ENCODE results near the gene HPCAL1.

HPCAL1 gene

DNA sequence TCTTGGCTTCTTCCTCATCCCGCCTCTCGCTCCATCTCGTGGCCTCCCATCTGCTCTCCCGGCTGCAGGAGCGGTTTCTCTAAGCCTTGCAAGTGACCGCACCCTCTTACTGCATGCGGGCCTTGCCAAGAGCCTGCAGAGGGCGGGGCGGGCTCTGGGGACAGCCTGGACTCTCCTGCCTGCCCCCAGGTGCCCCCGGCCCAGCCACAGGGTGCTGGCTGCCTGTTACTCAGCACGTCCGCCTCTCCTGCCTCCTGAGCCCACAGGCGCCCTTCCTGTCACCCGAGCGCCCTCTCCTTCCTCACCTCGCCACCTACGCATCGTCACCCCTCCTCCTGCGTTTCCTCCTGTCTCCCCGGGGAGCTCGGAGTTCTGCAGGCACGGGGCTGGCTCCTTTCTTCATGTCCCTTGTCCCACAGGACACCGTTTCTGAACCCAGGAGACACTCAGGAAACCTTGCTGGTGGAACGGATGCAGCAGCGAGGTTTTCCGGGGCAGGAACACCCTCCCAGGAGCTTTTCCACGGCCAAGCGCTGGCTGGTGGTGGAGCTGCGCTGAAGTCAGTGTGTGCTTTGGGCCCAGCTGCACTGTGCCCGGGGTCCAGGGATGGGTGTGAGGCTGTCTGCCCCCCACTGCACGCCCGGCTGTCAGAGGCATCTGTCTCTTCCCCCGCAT is 28.5 kb downstream of the HPCAL1 start:
- peak overlapping the region; percentile 95 for H3K27ac Mint-ChIP-seq
- H3K27me3 Mint-ChIP-seq, result no peaks in the 10 kb centered on the region
- intact Hi-C loops (cut with micrococcal nuclease), result loop anchor here (10.0 kb wide), 1 partner anchor 74 kb away; no protein-coding TSS in a partner anchor
- H3K4me1 Mint-ChIP-seq (ENCODE audit: low read depth), result peaks cover 77% of the 10 kb centered on the region
- peaks cover 10% of the 10 kb centered on the region for H3K9me3 Mint-ChIP-seq
- peak overlapping the region; percentile 63 for H3K4me3 Mint-ChIP-seq
- H3K36me3 Mint-ChIP-seq (ENCODE audit: low read depth), result peaks cover 20% of the 10 kb centered on the region

DNA sequence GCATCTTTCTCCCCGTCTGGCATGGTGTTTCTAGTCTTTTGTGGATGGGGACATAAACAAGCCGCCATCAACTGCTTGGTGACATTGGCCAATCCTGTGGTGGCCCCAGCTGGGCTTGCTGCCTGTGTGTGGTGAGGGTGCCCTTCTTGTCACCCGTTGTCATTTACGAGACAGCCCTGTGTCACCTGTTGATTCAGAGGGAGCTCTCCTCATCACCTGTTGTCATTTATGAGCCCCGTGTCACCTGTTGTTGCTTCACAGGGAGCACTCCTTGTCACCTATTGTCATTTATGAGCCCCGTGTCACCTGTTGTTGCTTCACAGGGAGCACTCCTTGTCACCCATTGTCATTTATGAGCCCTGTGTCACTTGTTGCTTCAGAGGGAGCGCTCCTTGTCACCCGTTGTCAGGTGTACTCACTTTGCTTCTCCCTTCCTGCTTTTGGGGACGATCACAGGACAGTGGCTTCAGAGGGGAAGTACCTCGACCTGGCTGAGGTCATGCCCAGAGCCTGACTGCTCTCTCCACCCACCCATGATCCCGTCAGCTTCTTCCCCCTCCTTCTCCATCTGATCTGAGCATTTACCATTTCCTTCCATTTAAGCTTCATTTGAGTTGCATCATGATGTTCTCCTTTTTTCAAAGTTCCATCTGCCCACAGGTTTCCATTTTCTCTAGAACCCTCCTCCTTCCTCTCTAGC is 29.1 kb downstream of the HPCAL1 start:
- Mint-ChIP-seq H3K9me3 (peaks cover 10% of the 10 kb centered on the region), H3K4me3 (peak overlapping the region; percentile 63), H3K4me1 (ENCODE audit: low read depth) (peaks cover 70% of the 10 kb centered on the region), H3K36me3 (ENCODE audit: low read depth) (peaks cover 20% of the 10 kb centered on the region), H3K27ac (peak overlapping the region; percentile 95), H3K27me3 (no peaks in the 10 kb centered on the region)
- intact Hi-C loops (cut with micrococcal nuclease), result loop anchor here (2.0 to 10.0 kb wide), 4 partner anchors 25 to 73 kb away; no protein-coding TSS in a partner anchor

DNA sequence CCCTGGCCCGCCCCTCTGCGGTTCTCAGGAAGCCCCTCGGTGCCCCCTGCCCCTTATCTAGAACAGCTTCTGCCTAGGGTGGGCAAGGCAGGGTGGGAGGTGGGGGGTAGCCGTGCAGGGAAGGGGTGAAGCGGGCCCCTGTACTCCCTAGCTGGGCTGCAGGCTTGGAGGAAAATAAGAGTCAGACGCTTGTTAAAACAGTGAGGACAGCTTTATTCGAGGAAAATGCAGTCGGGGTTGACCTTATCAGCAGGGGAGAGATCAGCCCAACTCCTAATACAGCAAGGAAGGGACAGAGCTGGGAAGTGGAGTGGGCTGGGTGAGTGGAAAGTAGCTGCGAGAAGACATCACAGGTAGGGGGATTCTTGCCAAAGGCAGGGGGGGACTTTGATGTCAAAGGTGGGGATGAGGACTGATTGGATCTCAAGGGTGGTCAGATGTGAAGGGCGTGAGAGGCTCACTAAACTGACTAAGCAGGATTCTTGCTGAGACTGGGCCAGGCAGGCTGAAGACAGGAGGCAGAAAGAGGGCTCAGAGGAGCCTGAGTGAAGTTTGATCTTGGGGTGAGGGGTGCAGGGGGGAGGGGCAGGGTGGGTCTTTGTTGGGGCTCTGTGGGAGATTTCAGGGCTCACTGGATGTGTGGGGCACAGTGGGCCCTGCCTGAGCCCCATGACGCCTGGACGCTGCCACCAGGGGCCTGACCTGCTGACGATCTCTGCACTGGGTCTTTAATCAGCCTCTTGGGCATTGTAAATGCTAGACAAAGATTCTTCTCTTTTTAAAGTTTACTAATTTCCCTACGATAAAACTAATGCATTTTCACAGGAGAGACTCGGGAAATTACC is 29.9 kb downstream of the HPCAL1 start:
- Mint-ChIP-seq H3K9me3 (peaks cover 10% of the 10 kb centered on the region), H3K27ac (peak overlapping the region; percentile 95), H3K4me3 (peak overlapping the region; percentile 63), H3K27me3 (no peaks in the 10 kb centered on the region), H3K4me1 (ENCODE audit: low read depth) (peaks cover 63% of the 10 kb centered on the region), H3K36me3 (ENCODE audit: low read depth) (peaks cover 26% of the 10 kb centered on the region)
- intact Hi-C loops (cut with micrococcal nuclease), result loop anchor here (2.0 to 10.0 kb wide), 4 partner anchors 26 to 72 kb away; no protein-coding TSS in a partner anchor

DNA sequence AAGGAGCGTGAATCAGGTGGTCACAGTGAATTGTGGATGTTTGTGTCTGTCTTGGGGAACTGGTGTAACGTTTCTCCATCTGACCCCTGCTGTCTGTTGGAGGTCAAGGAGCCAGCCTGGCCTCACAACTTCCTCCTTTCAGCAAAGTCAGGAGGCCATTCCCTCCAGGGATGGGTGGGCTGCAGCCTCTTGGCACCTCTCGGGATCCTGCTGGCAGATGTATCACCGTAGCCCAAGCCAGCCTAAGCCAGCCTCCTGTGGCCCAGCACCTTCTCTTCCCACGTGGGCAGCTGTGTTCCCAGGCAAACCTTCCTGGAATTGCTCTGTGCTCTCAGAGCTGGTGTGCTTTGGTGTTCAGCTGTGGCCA is 30.5 kb downstream of the HPCAL1 start:
- Mint-ChIP-seq H3K4me3 (no peak overlapping the region), H3K27ac (peak overlapping the region; percentile 95), H3K27me3 (no peaks in the 10 kb centered on the region), H3K36me3 (ENCODE audit: low read depth) (peaks cover 32% of the 10 kb centered on the region), H3K4me1 (ENCODE audit: low read depth) (peaks cover 57% of the 10 kb centered on the region), H3K9me3 (peaks cover 10% of the 10 kb centered on the region)
- intact Hi-C loops (cut with micrococcal nuclease), result loop anchor here (2.0 to 10.0 kb wide), 4 partner anchors 26 to 72 kb away; no protein-coding TSS in a partner anchor

DNA sequence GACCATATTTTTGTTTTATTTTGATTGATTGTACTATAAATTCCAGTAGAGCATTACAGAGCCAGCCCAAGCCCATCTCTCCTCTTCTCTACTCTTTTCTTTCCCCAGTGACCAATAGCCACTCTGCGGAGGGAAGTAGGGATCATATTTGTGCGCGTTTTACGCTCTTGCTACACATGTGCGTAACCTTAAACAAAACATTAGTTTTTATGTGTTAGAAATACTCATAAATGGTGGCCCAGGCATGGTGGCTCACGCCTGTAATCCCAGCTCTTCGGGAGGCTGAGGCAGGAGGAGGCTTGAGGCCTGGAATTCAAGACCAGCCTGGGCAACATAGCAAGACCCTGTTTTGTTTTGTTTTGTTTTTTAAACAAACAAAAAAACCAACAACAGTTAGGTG is 31.3 kb downstream of the HPCAL1 start:
- no peak overlapping the region for H3K4me3 Mint-ChIP-seq
- peaks cover 10% of the 10 kb centered on the region for H3K9me3 Mint-ChIP-seq
- H3K27me3 Mint-ChIP-seq, result no peaks in the 10 kb centered on the region
- intact Hi-C loops (cut with micrococcal nuclease), result loop anchor here (2.0 to 10.0 kb wide), 4 partner anchors 27 to 71 kb away; no protein-coding TSS in a partner anchor
- H3K27ac Mint-ChIP-seq, result peak overlapping the region; percentile 95
- H3K36me3 Mint-ChIP-seq (ENCODE audit: low read depth), result peaks cover 39% of the 10 kb centered on the region
- peaks cover 50% of the 10 kb centered on the region for H3K4me1 Mint-ChIP-seq (ENCODE audit: low read depth)

DNA sequence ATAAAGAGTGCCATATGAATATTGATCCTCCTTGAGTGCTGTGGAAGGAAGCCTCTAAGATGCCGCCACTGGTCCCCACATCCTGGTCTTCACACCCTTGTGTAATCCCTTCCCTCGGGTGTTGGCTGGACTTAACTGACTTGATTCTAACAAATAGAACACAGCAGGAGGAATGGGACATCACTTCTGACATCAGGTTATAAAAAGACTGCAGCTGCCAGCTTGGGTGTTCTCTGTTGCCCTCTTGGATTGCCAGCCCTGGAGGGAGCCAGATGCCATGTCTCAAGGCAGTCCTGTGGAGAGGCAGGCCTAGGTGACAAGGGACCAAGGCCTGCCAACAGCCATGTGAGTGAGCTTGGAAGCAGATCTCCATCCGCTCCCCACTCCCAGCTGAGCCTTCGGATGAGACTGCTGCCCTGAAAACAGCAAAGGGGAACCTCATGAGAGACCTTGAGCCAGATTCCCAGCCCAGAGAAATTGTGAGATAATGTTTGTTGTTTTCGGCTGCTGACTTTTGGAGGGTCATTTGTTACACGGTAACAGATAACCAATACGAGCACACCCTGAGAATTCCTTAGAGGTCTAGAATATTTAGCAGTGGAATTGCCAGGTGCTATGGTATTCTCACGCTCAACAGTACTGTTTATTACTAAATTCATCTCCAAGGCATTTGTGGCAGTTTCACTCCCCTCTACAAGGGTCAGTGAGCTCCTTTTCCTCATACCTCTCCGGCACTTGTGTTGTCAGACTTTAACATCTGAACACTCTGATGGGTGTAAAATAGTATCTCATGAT is 32.5 kb downstream of the HPCAL1 start:
- peaks cover 44% of the 10 kb centered on the region for H3K4me1 Mint-ChIP-seq (ENCODE audit: low read depth)
- intact Hi-C loops (cut with micrococcal nuclease), result loop anchor here (10.0 kb wide), 1 partner anchor 70 kb away; no protein-coding TSS in a partner anchor
- no peak overlapping the region for H3K4me3 Mint-ChIP-seq
- no peak overlapping the region for H3K27ac Mint-ChIP-seq
- H3K9me3 Mint-ChIP-seq, result peaks cover 10% of the 10 kb centered on the region
- H3K36me3 Mint-ChIP-seq (ENCODE audit: low read depth), result peaks cover 49% of the 10 kb centered on the region
- H3K27me3 Mint-ChIP-seq, result no peaks in the 10 kb centered on the region

DNA sequence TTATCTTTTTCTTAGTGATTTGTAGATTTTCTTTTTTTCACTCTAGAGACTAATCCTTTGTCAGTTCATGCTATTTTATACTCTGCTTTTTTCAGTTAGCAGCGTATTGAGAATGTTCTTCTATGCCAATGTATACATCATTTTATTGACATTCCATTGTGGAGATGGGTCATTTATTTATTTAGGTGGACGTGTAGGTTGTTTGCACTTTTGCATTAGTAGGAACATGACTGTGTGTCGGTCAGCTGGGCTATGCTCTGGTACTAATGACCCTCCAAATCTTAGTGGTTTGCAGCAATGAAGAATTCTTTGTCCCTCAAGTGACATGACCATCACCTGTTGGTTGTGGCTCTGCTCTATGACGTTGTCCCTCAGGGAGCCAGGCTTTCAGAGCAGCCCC is 33.6 kb downstream of the HPCAL1 start:
- no peak overlapping the region for H3K27ac Mint-ChIP-seq

DNA sequence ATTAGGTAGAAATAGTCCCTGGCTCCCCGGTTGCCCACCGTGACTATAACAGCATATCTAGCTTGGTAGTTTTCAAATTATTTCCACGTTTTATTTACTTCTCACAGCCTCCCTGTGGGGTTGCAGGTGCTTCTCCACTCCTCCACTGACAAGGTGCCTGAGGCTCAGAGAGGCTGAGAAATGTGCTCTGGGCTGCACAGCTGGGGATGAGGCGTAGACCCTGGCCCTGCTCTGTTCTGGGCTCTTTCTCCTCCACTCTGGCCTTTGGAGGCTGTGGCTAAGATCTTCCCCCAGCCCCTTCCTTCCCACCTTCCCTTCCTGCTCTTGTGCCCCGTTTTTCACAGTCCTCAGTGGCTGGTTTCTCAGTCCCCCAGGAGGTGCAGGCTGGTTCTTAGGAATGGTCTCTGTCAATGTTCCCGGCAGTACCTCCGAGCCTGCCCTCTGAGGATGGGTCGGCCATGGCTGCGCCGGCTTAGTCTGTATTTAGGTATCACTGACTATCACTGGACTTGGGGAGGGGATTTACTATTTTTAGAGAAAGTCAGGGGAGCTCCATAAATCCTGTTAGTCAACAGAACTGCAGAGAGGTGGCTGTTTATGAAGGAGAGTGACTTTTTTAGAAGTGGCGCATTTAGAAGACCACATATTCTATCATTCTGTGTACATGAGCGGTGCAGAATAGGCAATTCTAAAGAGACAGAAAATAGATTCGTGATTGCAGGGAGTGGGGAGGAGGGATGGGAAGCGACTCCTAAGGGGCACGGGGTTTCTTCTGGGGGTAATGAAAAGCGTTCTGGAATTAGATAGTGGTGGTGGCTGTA is 35.0 kb downstream of the HPCAL1 start:
- H3K27ac Mint-ChIP-seq, result peak overlapping the region; percentile 25

More for the DNA sequence above, 33.6 kb downstream of the HPCAL1 start:
- H3K4me1 Mint-ChIP-seq (ENCODE audit: low read depth), result peaks cover 44% of the 10 kb centered on the region
- H3K9me3 Mint-ChIP-seq, result peaks cover 10% of the 10 kb centered on the region
- peaks cover 43% of the 10 kb centered on the region for H3K36me3 Mint-ChIP-seq (ENCODE audit: low read depth)
- intact Hi-C loops (cut with micrococcal nuclease), result loop anchor here (10.0 kb wide), 1 partner anchor 69 kb away; no protein-coding TSS in a partner anchor
- H3K27me3 Mint-ChIP-seq, result no peaks in the 10 kb centered on the region
- H3K4me3 Mint-ChIP-seq, result no peak overlapping the region

DNA sequence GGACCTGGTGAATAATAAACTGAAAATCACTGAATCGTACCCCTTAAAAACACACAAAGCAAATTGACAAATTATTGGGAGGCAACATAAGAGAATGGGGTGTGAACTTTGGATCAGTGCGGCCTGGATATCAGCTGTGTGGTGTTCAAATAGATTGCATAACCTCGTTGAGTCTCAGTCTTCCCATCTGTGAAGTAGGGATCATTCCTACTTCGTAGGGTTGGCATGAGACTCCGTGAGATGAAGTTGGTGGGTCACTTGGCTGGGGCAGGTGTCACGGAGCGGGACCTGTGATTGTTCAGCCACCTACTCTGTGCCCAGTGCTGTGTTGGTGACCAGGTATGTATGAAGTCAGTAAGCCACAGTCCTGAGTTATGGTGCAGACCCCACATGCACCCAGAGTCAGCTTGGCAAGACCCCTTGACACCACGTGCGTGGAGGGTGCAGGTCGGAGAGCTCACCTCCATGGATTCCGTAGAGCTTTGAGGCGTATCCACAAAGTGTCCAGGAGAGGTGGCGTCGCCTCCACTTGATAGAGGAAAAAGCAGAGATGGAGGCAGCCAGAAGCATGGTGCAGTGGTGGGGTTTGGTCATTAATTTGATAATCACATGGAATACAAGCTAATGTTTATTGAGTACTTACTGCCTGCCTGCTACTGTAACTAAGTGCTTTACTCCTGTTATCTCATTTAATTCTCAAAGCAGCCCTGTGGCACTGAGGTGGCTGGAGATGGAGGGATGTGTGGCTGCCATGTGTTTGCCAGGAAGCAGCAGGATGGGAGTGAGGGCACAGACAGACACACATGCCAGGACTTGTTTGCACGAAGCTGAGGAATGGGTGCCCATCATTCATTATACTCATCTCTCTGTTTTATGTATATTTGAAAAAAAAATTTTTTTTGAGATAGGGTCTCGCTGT is 35.8 kb downstream of the HPCAL1 start:
- Mint-ChIP-seq H3K9me3 (peaks cover 10% of the 10 kb centered on the region), H3K4me1 (ENCODE audit: low read depth) (peaks cover 32% of the 10 kb centered on the region), H3K36me3 (ENCODE audit: low read depth) (peaks cover 51% of the 10 kb centered on the region), H3K27me3 (no peaks in the 10 kb centered on the region), H3K4me3 (no peak overlapping the region), H3K27ac (no peak overlapping the region)
- intact Hi-C loops (cut with micrococcal nuclease), result loop anchor here (10.0 kb wide), 1 partner anchor 66 kb away; no protein-coding TSS in a partner anchor

More for the DNA sequence above, 35.0 kb downstream of the HPCAL1 start:
- Mint-ChIP-seq H3K4me1 (ENCODE audit: low read depth) (peaks cover 32% of the 10 kb centered on the region), H3K27me3 (no peaks in the 10 kb centered on the region), H3K36me3 (ENCODE audit: low read depth) (peaks cover 43% of the 10 kb centered on the region), H3K4me3 (no peak overlapping the region), H3K9me3 (peaks cover 10% of the 10 kb centered on the region)
- intact Hi-C loops (cut with micrococcal nuclease), result loop anchor here (10.0 kb wide), 1 partner anchor 67 kb away; no protein-coding TSS in a partner anchor

DNA sequence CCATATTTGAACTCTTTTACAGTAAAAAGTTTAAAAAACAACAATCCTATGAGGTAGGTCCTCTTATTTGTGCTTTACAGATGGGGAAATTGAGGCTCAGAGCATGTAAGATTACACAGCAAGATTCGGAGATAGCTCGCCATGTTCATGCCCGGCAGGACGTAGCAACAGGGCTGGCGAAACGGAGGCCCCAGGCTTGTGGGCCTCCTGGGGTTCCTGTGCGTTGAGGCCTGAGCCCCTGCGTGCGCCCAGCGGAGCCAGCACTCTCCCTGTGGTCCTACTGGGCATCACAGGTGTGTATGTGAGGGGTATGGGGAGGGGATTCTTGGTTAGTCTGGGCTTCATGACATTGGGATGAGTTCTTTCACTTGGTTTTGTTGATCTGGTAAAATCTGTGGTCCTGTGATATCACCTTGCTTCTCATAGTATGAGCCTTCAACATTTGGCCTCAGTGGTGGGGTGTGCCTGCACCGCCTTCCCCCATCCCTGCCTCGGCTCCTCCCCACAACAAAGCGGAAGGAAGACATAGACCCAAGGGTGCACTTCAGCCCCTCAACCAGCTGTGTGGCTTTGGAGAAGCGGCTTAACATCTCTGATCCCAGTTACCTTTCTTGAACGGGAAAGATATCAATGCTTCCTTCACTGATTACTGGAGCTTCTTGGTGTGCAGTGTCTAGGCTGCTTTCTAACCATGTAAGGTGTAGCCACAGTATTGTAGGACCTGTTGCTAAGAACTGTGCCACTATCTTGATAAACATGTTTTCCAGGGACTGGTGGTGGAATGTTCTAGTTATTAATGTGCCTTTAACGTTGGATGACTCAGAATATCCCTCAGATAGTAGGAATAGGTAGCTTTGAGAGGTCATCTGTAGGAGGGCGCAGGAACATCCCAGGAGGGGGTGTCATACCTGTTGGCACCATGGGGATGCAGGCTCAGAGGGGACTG is 37.2 kb downstream of the HPCAL1 start:
- Mint-ChIP-seq H3K4me3 (no peak overlapping the region), H3K27ac (no peak overlapping the region), H3K36me3 (ENCODE audit: low read depth) (peaks cover 52% of the 10 kb centered on the region), H3K4me1 (ENCODE audit: low read depth) (peaks cover 41% of the 10 kb centered on the region), H3K27me3 (no peaks in the 10 kb centered on the region), H3K9me3 (peaks cover 7% of the 10 kb centered on the region)
- intact Hi-C loops (cut with micrococcal nuclease), result loop anchor here (10.0 kb wide), 1 partner anchor 65 kb away; no protein-coding TSS in a partner anchor

DNA sequence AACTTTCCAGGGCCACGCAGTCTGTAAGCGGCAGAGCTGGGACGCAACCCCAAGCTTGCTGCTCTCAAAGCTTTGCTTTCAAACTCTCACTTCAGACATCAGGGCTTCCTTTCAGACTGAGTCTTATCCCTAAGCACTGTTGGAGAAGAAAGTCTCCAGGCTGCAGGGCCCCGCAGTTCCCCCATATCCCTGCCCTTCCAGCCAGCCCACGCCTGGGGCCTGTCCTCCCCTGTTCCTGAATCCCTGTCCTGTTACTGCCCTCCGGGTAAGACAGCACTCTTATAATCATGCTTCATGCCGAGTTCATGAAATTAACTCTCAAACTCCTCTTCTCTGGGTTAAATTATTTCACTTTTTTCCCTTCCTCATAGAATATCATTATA is 37.9 kb downstream of the HPCAL1 start:
- Mint-ChIP-seq H3K36me3 (ENCODE audit: low read depth) (peaks cover 45% of the 10 kb centered on the region), H3K9me3 (peaks cover under 1% of the 10 kb centered on the region), H3K4me3 (no peak overlapping the region), H3K27ac (no peak overlapping the region), H3K4me1 (ENCODE audit: low read depth) (peaks cover 46% of the 10 kb centered on the region), H3K27me3 (no peaks in the 10 kb centered on the region)
- intact Hi-C loops (cut with micrococcal nuclease), result no loop called here

Data from dendritic cell treated with granulocyte-macrophage colony-stimulating factor and Interleukin-4, amounts not matched to agents 40 ng/mL and 50 ng/mL, for 4 days (primary cell).